Left ventricle myocardium inferior (tissue), 1 donor: ENCODE results near the gene PALLD. TPM values are rescaled to one million over a fixed set of nuclear protein-coding genes. Genes with fewer than 3 reads are reported as not detected.
A peak's percentile ranks its signal among the peaks of the same experiment; 100 is the strongest.

Source experiments
- DNase-seq: peaks from one replicate; pipeline ENCODE4 v3.0.0-alpha.2; 2020
- H3K27ac ChIP-seq: fragments of 200-600 bp; replicated peaks from 2 replicates; pipeline ENCODE4 v1.8.0; 2021
- H3K27me3 ChIP-seq: fragments of 200-600 bp; 2 replicates; pipeline ENCODE4 v1.8.0; 2021; ENCODE audit warnings: low read depth
- H3K36me3 ChIP-seq: fragments of 200-600 bp; 2 replicates; pipeline ENCODE4 v1.8.0; 2021
- H3K4me1 ChIP-seq: fragments of 200-600 bp; 2 replicates; pipeline ENCODE4 v1.8.0; 2021
- H3K4me3 ChIP-seq: fragments of 200-600 bp; 2 replicates; pipeline ENCODE4 v1.8.0; 2021; ENCODE audit warnings: mild to moderate bottlenecking, moderate library complexity
- H3K9me3 ChIP-seq: fragments of 200-600 bp; replicated peaks from 2 replicates; pipeline ENCODE4 v1.8.0; 2021
- intact Hi-C: fragments of 100-400 bp; cut with micrococcal nuclease; formaldehyde crosslinking; loops from one replicate; pipeline ENCODE4 v1.11.0; 2022
- total RNA-seq: library from RNA; stranded (reverse); fragmentation: NEBNext Ultra II Directional; extraction: Animal tissue kit (Norgen Biotek cat#: 25700); gene quantifications from one replicate; pipeline ENCODE4 v1.2.1, GENCODE V29; 2021
- TF ChIP-seq, protein P1 (sequence below): fragments of 200-600 bp; IDR thresholded peaks from 2 replicates; pipeline ENCODE4 v1.8.0; 2021; ENCODE audit warnings: antibody characterized with exemption, mild to moderate bottlenecking, borderline replicate concordance
- donor health status: DM: no; HTN: yes; CAD: no; lungs with severe emphysema.

PALLD gene
- total RNA-seq, 1 donor from 2014 or later = 871 TPM

DNA sequence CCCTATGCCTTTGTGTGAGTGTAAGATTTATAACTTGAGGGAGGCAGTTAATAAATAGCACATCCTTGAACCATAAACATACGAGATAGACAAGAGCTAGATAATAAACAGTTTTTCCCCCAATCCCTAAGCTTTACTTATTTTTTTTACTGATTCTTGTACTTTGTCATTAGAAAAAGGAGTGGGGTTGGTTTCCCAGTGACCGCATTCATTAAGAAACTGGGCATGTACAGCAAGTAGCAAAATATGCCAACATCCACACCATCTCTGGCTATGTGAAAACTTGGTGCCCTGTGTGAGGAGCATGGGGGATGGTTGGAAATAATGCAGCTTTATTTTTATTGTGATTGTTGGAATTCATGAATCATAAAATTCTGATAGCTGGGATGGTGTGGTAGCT, 337.0 kb downstream of the PALLD start:
- TF ChIP-seq, protein P1, sequence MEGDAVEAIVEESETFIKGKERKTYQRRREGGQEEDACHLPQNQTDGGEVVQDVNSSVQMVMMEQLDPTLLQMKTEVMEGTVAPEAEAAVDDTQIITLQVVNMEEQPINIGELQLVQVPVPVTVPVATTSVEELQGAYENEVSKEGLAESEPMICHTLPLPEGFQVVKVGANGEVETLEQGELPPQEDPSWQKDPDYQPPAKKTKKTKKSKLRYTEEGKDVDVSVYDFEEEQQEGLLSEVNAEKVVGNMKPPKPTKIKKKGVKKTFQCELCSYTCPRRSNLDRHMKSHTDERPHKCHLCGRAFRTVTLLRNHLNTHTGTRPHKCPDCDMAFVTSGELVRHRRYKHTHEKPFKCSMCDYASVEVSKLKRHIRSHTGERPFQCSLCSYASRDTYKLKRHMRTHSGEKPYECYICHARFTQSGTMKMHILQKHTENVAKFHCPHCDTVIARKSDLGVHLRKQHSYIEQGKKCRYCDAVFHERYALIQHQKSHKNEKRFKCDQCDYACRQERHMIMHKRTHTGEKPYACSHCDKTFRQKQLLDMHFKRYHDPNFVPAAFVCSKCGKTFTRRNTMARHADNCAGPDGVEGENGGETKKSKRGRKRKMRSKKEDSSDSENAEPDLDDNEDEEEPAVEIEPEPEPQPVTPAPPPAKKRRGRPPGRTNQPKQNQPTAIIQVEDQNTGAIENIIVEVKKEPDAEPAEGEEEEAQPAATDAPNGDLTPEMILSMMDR = no peak
- Histone ChIP-seq H3K36me3 (peaks cover 3% of the 10 kb centered on the region), H3K9me3 (no peaks in the 10 kb centered on the region), H3K27me3 (peaks cover 14% of the 10 kb centered on the region), H3K4me1 (peaks cover 83% of the 10 kb centered on the region), H3K27ac (peak overlapping the region; percentile 86), H3K4me3 (peak overlapping the region; percentile 89)
- no peak for DNase-seq
- intact Hi-C loops = loop anchor here (10.0 kb wide), 1 partner anchor 119 kb away; no protein-coding TSS in a partner anchor

DNA sequence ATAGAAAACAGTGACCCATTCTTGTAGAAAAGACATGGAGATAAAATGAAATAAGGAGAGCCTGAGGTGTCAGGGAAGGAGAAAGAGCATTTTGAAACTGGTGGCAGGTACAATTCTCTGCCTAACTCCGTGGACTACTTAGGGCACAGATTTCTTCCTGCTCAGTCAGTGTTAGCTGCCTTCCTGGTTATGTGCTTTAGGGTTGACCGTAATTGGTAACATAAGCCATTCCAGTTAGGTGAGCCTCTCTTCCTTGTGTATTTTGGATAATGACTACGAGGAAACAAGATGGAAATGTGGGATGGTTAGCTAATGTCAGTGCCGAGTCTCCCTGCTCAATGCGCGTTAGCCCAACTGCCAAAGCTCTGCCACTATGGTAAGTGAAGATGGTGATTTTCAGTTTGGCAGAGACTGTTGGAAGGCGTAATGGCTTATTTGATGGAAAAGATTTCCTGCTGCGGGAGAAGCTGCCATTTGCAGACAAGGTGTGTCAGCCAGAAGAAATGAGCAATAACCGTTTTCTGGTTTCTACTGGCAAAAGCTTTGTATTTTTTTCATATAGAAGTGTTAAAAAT, 339.1 kb downstream of the PALLD start:
- peaks cover 14% of the 10 kb centered on the region for H3K27me3 ChIP-seq
- peaks cover 100% of the 10 kb centered on the region for H3K4me1 ChIP-seq
- peak overlapping the region; percentile 89 for H3K4me3 ChIP-seq
- DNase-seq = no peak
- TF ChIP-seq, protein P1 = no peak
- H3K27ac ChIP-seq = peak overlapping the region; percentile 86
- intact Hi-C loops = loop anchor here (10.0 kb wide), 1 partner anchor 121 kb away; no protein-coding TSS in a partner anchor
- H3K36me3 ChIP-seq = peaks cover 3% of the 10 kb centered on the region
- H3K9me3 ChIP-seq = no peaks in the 10 kb centered on the region

DNA sequence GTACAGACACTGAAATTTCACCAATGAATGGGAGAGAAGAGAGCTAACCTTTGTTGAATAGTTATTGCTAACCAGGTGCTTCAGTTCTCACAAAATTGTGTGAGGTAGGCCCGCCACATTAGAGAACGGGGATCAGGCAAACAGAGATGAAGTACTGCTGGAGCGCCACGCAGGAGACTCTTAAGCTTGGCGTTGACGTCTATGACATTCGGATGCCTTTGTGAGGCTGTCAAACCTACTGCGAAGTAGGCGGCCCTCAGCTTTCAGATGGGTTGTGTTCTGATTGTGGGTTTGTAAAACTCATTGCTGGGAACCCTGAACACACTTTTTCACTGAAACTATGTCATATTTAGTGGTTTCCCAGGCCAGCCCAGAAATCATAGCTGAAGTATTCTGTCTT, 339.6 kb downstream of the PALLD start:
- H3K36me3 ChIP-seq = peaks cover 3% of the 10 kb centered on the region
- DNase-seq = no peak
- peak overlapping the region; percentile 89 for H3K4me3 ChIP-seq
- peaks cover 14% of the 10 kb centered on the region for H3K27me3 ChIP-seq
- no peaks in the 10 kb centered on the region for H3K9me3 ChIP-seq
- intact Hi-C loops = loop anchor here (10.0 kb wide), 1 partner anchor 122 kb away; no protein-coding TSS in a partner anchor
- peaks cover 99% of the 10 kb centered on the region for H3K4me1 ChIP-seq
- TF ChIP-seq, protein P1 = no peak
- peak overlapping the region; percentile 86 for H3K27ac ChIP-seq

DNA sequence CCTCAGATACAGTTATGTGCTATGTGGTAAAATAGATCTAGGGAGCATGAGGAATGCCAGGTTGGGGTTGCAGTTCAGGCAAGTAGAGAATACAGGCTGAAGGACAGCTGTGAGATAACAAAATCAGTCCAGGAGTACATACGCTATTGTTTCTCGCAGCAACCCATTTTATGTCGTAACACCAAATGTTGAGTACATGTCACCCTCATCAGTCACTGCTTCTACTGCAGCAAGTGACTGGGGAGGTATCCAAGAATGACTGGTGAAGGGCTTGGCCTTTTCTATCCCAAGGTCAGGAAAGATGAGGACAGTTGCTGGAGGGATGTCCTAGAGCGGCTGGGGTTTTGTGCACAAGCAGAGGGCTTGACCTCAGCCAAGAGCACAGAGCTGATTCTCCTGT, 341.1 kb downstream of the PALLD start:
- TF ChIP-seq, protein P1 = no peak

DNA sequence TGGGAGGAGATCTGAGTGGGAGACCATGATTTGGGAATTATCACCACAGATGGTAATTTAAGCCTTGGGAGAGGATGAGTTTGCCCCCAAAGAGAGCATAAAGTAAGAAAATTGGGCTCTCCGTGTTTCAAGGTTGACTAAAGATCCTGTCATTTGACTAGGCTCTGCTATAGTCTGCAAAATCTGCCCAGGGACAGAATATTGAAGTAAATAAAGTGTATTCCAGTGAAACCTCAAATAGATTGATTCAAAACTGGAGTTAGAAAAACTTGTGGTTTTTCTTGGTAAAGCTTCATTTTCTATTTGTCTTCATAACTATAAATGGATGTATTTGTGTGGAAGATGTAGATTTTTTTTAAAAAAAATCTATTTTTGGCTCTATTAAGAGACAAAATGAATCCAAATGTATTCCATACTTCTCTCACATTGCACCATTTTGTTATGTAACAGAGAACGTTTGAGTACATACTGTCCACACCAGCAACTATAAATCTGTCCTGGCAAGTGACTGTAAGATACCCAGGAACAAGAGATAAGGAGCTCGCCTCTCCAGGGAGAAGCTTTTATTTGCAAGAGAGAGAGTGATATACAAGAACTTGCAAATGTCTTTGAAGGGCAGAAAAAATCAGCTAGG, 343.0 kb downstream of the PALLD start:
- DNase-seq = no peak
- H3K27ac ChIP-seq = peak overlapping the region; percentile 86
- H3K27me3 ChIP-seq = no peaks in the 10 kb centered on the region
- H3K36me3 ChIP-seq = peaks cover 8% of the 10 kb centered on the region
- peaks cover 99% of the 10 kb centered on the region for H3K4me1 ChIP-seq
- H3K9me3 ChIP-seq = no peaks in the 10 kb centered on the region
- intact Hi-C loops = loop anchor here (10.0 kb wide), 1 partner anchor 125 kb away; no protein-coding TSS in a partner anchor
- TF ChIP-seq, protein P1 = no peak
- H3K4me3 ChIP-seq = no peak overlapping the region

More for the DNA sequence above, 341.1 kb downstream of the PALLD start:
- intact Hi-C loops = loop anchor here (10.0 kb wide), 1 partner anchor 123 kb away; no protein-coding TSS in a partner anchor
- Histone ChIP-seq H3K4me1 (peaks cover 99% of the 10 kb centered on the region), H3K9me3 (no peaks in the 10 kb centered on the region), H3K27me3 (peaks cover 4% of the 10 kb centered on the region), H3K36me3 (peaks cover 8% of the 10 kb centered on the region), H3K4me3 (peak overlapping the region; percentile 89), H3K27ac (peak overlapping the region; percentile 86)
- no peak for DNase-seq
